Lower lobe of right lung (tissue), 2 donors: Measurements from ENCODE around the gene ABCA5. TPM values are rescaled to one million over a fixed set of nuclear protein-coding genes. Genes with fewer than 3 reads are reported as not detected.

Experiments
- ATAC-seq, 2 donors: fragments of 200-7000 bp; cut with Tn5 transposase; one replicate each; pipeline ENCODE4 v1.9.1; 2020 to 2022; ENCODE audit warnings: mild to moderate bottlenecking in 2 of 2, moderate library complexity in 2 of 2
- DNase-seq: peaks from one replicate; pipeline ENCODE4 v3.0.0-alpha.2; 2020
- H3K27ac ChIP-seq: fragments of 200-600 bp; one replicate; pipeline ENCODE4 v1.8.0; 2022
- H3K27me3 ChIP-seq: fragments of 200-600 bp; one replicate; pipeline ENCODE4 v1.8.0; 2022; ENCODE audit warnings: low read depth
- H3K36me3 ChIP-seq: fragments of 200-600 bp; one replicate; pipeline ENCODE4 v1.8.0; 2022; ENCODE audit warnings: mild to moderate bottlenecking
- H3K4me1 ChIP-seq: fragments of 200-600 bp; one replicate; pipeline ENCODE4 v1.8.0; 2022
- H3K4me3 ChIP-seq: fragments of 200-600 bp; one replicate; pipeline ENCODE4 v1.8.0; 2022; ENCODE audit warnings: mild to moderate bottlenecking
- H3K9me3 ChIP-seq: fragments of 200-600 bp; one replicate; pipeline ENCODE4 v1.8.0; 2022
- CTCF ChIP-seq: fragments of 200-600 bp; IDR thresholded peaks from one replicate; pipeline ENCODE4 v1.8.0; 2022; ENCODE audit warnings: antibody characterized with exemption, mild to moderate bottlenecking
- intact Hi-C: fragments of 100-400 bp; cut with DNase I; formaldehyde crosslinking; loops from one replicate; pipeline ENCODE4 v1.11.0; 2022
- total RNA-seq: library from RNA; stranded (reverse); fragmentation: NEBNext Ultra II Directional; extraction: Animal tissue kit (Norgen Biotek cat#: 25700); gene quantifications from one replicate; pipeline ENCODE4 v1.2.1, GENCODE V29; 2021
- donor health status: DM: no; HTN: yes; CAD: no; lungs with severe emphysema.

Gene ABCA5
- total RNA-seq, 1 donor from 2014 or later, result 20.5 TPM

GRCh38 chr17:69336996-69337395, 10.1 kb upstream of the ABCA5 start:
- no peak for DNase-seq

GRCh38 chr17:69336580-69336979, 9.6 kb upstream of the ABCA5 start:
- intact Hi-C loops, result no loop called here
- H3K4me3 ChIP-seq, result no peak overlapping the region
- H3K27ac ChIP-seq, result no peak overlapping the region
- TF ChIP-seq CTCF, result no peak
- no peaks in the 10 kb centered on the region for H3K36me3 ChIP-seq
- no peaks in the 10 kb centered on the region for H3K4me1 ChIP-seq
- H3K27me3 ChIP-seq, result no peaks in the 10 kb centered on the region
- DNase-seq (no peak), ATAC-seq (no peak)
- H3K9me3 ChIP-seq, result no peaks in the 10 kb centered on the region

More at GRCh38 chr17:69336996-69337395, 10.1 kb upstream of the ABCA5 start:
- no peaks in the 10 kb centered on the region for H3K27me3 ChIP-seq
- no peak overlapping the region for H3K27ac ChIP-seq
- no peak for TF ChIP-seq CTCF
- H3K36me3 ChIP-seq, result no peaks in the 10 kb centered on the region
- intact Hi-C loops, result no loop called here
- no peaks in the 10 kb centered on the region for H3K9me3 ChIP-seq
- no peaks in the 10 kb centered on the region for H3K4me1 ChIP-seq
- H3K4me3 ChIP-seq, result no peak overlapping the region
- ATAC-seq, result no peak

GRCh38 chr17:69335058-69335457, 8.1 kb upstream of the ABCA5 start:
- Histone ChIP-seq H3K36me3 (no peaks in the 10 kb centered on the region), H3K4me3 (no peak overlapping the region), H3K27ac (no peak overlapping the region), H3K4me1 (no peaks in the 10 kb centered on the region), H3K27me3 (no peaks in the 10 kb centered on the region), H3K9me3 (no peaks in the 10 kb centered on the region)
- intact Hi-C loops, result no loop called here
- ATAC-seq, result no peak
- peak; percentile 41 for TF ChIP-seq CTCF
- DNase-seq, result no peak

- Histone ChIP-seq H3K4me3 (no peak overlapping the region), H3K27ac (no peak overlapping the region), H3K9me3 (no peaks in the 10 kb centered on the region), H3K36me3 (no peaks in the 10 kb centered on the region), H3K27me3 (no peaks in the 10 kb centered on the region), H3K4me1 (no peaks in the 10 kb centered on the region)
- no peak for TF ChIP-seq CTCF
- intact Hi-C loops, result no loop called here
- ATAC-seq, result no peak
- DNase-seq, result no peak
Observed at GRCh38 chr17:69333561-69333960, 6.6 kb upstream of the ABCA5 start.

- DNase-seq, result no peak
- no peak for ATAC-seq
- no peak for TF ChIP-seq CTCF
- Histone ChIP-seq H3K27me3 (no peaks in the 10 kb centered on the region), H3K27ac (no peak overlapping the region), H3K36me3 (no peaks in the 10 kb centered on the region), H3K4me1 (no peaks in the 10 kb centered on the region), H3K9me3 (no peaks in the 10 kb centered on the region), H3K4me3 (no peak overlapping the region)
- intact Hi-C loops, result no loop called here
Observed at GRCh38 chr17:69331756-69332155, 4.8 kb upstream of the ABCA5 start.
